Measurements from ENCODE around the gene ANO8. TPM values are rescaled to one million over a fixed set of nuclear protein-coding genes. Genes with fewer than 3 reads are reported as not detected.
"Not testable (repeated sequence)": the region's sequence is repeated elsewhere in the genome, so short reads cannot be mapped to it uniquely, and the experiment has no call there.

The ANO8 gene
- total RNA-seq, 1 donor from 2014 or later: 13.4 TPM

GRCh38 chr19:17311455-17312188 lies 23.0 kb downstream of the ANO8 start:
- intact Hi-C loops (cut with micrococcal nuclease): no loop called here

- intact Hi-C loops (cut with micrococcal nuclease): loop anchor here (1.0 to 2.0 kb wide), 4 partner anchors 17 to 109 kb away; partner anchors contain the start of genes BABAM1 and GTPBP3
These were observed 24.6 kb downstream of the ANO8 start for GRCh38 chr19:17309965-17310461.

DNA sequence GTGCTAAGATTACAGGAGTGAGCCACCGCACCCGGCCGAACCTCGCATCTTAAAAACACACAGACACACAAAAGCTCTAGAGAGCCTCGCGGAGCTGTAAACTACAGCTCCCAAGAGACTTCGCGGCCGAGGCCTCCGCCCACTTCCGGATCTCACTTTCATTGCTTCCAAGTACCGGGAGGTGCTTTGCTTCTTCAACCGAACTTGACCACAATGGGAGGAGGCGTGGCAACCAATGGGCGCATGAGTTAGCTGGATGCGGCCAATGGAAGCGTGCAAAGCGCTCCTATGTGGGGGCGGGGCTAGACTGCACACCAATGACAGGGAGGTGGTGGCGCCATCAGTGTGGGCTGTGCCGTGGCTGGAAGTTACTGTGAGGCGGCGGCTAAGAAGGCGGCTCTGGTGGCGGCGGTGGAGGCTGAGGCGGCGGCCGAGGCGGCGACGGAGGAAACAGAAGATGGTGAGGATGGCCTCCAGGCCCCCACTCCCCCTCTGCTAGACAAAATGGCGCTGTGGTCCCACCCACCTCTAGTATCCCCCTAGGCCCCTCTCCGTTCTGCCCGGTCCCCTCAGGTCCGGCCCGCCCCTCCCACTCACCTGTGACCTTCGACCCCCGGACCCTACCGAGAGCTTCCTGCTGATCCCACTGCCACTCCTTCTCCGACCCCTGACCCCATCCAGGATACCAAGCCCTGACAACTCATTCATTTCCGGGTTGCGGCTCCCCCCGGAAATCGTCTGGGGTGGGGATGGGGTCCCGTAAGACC lies 25.3 kb downstream of the ANO8 start, which contains the start of gene DDA1:
Gene DDA1 (plus strand): TSS at position 366 of the 767 bp plus-strand sequence. CDS start 92 bp downstream, at position 458.
- intact Hi-C loops (cut with micrococcal nuclease): loop anchor here (1.0 to 2.0 kb wide), 4 partner anchors 17 to 110 kb away; partner anchors contain the start of genes BABAM1 and GTPBP3

GRCh38 chr19:17307876-17308377 lies 26.7 kb downstream of the ANO8 start:
- intact Hi-C loops (cut with micrococcal nuclease): loop anchor here (2.0 kb wide), 1 partner anchor 15 kb away; no protein-coding TSS in a partner anchor

GRCh38 chr19:17306285-17306714 lies 28.4 kb downstream of the ANO8 start:
- intact Hi-C loops (cut with micrococcal nuclease): no loop called here

DNA sequence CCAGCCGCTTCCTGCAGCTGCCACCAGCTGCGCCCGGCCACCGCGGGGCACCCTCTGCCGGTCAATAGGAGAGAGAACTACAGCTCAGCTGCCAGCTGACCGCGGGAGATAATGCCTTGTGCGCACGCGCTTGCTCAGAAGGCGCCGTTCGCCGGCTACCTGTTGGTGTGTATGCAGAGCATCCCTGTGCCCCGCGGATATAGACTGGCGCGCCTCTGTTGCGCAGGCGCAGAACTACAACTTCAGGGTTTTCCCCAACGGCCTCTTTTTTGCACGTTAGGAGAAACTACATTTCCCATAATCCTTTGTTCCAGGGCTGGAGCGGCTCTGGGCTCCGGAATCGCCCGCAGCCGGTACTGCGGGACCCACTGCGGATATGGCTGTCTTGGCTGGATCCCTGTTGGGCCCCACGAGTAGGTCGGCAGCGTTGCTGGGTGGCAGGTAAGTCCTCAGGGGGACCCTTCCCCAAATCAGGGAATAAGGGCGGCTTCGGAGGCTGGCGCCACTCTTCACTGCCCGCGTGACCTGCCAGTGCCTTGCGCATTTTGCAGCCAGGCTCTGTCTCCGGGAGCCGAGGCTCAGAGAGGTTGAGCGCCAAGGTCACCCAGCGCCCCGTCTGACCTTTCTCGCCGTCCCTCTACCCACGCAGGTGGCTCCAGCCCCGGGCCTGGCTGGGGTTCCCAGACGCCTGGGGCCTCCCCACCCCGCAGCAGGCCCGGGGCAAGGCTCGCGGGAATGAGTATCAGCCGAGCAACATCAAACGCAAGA lies 29.0 kb downstream of the ANO8 start, which contains the start of gene MRPL34:
Gene MRPL34 (plus strand): TSS at position 356 of the 768 bp plus-strand sequence. CDS start 21 bp downstream, at position 377.
- intact Hi-C loops (cut with micrococcal nuclease): loop anchor here (1.0 kb wide), 1 partner anchor 38 kb away; the partner anchor contains the start of gene BABAM1

DNA sequence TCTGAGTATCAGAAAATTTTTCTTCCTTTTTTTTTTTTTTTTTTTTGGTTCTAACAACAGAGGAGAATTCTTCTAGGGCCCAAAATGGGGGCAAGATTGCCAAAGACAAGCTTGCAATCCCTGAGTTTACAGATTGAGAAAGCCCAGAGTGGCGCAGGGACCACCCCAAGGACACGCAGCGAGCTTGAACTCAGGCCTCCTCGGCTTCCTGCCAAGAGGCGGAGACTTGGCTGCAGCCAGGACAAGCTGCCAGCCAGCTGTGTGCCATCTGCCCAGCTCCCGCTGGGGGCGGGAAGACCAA lies 29.5 kb downstream of the ANO8 start:
- intact Hi-C loops (cut with micrococcal nuclease): loop anchor here (1.0 kb wide), 1 partner anchor 38 kb away; the partner anchor contains the start of gene BABAM1

GRCh38 chr19:17304386-17305215 lies 30.1 kb downstream of the ANO8 start:
- intact Hi-C loops (cut with micrococcal nuclease): loop anchor here (1.0 kb wide), 1 partner anchor 37 kb away; the partner anchor contains the start of gene BABAM1

DNA sequence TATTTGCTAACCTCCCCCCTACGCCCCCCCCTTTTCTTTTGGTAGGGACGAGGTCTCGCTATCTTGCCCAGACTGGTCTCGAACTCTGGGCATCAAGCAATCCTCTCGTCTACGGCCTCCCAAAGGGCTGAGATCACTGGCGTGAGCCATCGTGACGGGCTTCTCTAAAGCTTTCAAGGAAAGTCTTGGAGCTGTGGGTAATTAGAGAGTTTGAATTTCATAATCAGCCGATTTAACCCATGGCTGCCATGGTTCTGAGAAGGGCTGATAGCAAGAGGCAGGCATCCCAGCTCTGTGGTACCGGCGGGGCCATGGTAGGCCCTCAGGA lies 30.8 kb downstream of the ANO8 start:
- intact Hi-C loops (cut with micrococcal nuclease): loop anchor here (1.0 kb wide), 1 partner anchor 12 kb away; no protein-coding TSS in a partner anchor

GRCh38 chr19:17303167-17303939 lies 31.3 kb downstream of the ANO8 start, which contains the start of gene ABHD8:
Gene ABHD8, minus strand, starts transcription at chr19:17303425. Its CDS starts 1,809 bp downstream, at chr19:17301616.
- intact Hi-C loops (cut with micrococcal nuclease): loop anchor here (1.0 kb wide), 1 partner anchor 11 kb away; no protein-coding TSS in a partner anchor

DNA sequence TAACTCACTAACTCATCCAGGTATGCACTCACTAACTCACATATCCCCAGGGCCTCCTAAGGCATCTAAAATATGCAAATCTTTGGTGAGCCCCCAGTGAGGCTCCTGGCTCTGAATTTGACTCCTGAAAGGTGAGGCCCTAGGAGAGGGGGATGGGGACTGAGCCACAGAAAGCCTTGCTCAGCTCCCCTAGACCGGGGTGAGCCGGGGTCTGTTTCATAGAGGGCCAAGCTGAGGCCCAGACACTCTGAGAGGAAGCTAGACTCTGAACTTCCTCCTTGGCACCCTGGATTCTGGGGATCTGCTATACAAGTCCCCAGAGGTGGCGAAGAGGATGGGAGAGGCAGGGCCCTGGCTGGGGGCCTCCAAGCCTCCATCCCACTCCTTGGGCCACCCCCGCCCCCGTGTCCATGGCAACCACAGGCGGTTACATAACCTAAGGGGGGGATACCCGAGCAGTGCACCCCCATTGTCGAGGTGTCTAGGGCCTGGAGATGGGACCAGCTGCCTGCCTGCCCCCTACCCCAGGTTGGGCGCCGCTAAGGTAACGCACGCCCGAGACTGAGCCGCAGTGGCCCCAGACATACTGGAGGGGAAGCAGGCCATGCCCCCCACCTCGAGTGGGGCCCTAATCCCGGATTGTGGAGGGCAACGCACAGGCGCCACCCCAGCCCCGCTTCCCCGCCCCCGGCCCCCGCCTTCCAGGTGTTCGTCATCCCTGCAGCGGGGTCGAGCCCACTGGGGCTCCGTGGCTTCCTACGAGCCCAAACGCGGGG lies 32.1 kb downstream of the ANO8 start:
- intact Hi-C loops (cut with micrococcal nuclease): loop anchor here (1.0 kb wide), 1 partner anchor 10 kb away; no protein-coding TSS in a partner anchor

DNA sequence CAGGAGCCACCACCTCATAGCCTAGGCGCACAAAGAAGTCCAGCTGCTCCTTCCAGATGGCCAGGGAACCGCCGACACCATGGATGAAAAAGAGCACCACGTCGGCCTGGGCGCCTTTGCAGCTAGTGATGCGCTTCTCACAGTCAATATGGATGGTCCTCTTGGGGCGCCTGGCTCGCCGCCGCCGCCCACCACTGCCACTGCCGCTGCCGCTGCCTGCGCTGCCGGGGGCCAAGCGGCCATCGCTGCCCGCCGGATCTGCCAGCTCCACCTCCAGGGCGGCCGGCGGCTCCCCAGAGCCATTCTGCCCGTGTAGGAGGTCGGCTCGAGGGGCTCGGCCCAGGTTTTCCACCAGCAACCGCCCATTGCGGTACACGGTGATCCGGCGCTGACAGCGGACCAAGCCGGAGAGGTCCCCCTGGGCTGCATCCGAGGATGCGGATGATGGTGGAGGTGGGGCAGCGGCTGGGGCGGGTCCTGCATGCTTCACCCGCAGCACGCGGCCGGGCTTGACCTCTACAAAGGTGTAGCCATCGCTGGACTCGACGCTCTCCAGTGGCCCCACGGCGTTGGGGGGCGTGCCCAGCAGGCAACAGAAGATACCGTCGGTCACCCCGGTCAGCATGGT lies 33.5 kb downstream of the ANO8 start:
- intact Hi-C loops (cut with micrococcal nuclease): no loop called here

DNA sequence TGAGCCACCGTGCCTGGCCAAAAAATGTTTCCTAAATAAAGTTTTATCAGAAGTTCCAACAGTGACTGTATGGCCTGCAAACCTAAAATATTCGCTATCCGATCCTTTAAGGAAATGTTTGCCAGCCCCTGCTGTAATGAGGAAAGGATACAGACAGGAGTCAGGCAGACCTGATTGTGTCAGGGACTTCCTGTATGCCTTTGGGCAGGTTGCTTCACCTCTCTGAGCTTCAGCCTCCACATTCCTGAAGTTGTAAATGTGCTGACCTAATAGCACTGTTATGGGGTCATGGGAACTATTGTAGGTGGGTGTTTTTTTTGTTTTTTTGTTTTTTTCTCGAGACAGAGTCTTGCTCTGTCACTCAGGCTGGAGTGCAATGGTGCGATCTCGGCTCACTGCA lies 37.7 kb downstream of the ANO8 start:
- intact Hi-C loops (cut with micrococcal nuclease): no loop called here

DNA sequence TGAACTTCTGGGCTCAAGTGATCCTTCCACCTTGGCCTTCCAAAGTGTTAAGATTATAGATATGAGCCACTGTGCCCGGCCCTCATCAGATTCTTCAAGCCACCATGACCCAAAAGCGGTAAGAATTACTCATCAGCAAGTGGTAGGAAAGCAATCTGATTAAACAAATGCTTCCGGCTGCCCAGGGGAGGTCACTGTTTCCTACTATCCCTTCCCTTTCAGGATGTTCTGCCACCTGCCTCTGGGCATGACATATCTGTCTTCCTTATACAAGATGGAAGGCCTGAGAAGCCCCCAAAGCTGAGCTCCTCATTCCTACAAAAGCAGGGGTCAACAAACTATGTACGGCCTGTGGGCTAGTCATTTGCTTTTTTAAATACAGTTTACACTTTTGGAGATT lies 38.4 kb downstream of the ANO8 start:
- intact Hi-C loops (cut with micrococcal nuclease): no loop called here

- intact Hi-C loops (cut with micrococcal nuclease): not testable (repeated sequence)
These were observed 39.1 kb downstream of the ANO8 start for GRCh38 chr19:17295551-17295950.

GRCh38 chr19:17294051-17294891 lies 40.4 kb downstream of the ANO8 start:
- intact Hi-C loops (cut with micrococcal nuclease): loop anchor here (5.0 kb wide), 1 partner anchor 113 kb away; the partner anchor contains the start of gene BST2

DNA sequence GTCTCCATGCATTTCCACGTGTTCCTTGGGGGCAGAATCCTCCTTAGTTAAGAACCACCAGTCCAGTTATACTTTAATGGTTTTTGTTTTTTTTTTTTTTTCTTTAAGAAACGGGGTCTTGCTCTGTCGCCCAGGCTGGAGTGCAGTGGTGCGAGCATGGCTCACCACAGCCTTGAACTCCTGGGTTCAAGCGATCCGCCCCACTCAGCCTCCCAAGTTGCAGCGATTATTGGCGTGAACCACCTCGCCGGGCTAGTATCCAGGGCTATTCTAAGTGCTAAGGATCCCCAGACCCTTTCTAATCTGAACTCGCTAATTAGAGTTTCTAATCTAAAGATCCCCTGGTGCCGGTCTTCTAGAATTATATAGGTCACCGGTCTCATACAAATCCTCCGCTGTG lies 41.0 kb downstream of the ANO8 start:
- intact Hi-C loops (cut with micrococcal nuclease): loop anchor here (2.0 to 5.0 kb wide), 3 partner anchors 15 to 291 kb away; partner anchors contain the start of genes BST2 and DDA1

Measured in T-helper 2 cell treated with Interferon-gamma antibody and Interleukin-4, amounts not matched to agents 100 ng/mL and 5 ng/mL, for 36 hours (primary cell).